H1 (cell line): ENCODE data around the gene PTPRF.

Experiments
- POLR2AphosphoS5 ChIP-seq: IDR thresholded peaks from 2 replicates; pipeline ENCODE4 v1.6.1; 2011; ENCODE audit warnings: low read depth, low read length
- RBBP5 ChIP-seq: IDR thresholded peaks from 2 replicates; pipeline ENCODE4 v1.7.1; 2012; ENCODE audit warnings: low read depth, mild to moderate bottlenecking, inconsistent platforms, low read length, moderate library complexity, borderline replicate concordance
- RNF2 ChIP-seq: fragments of 200-900, 300-1000 bp; sonication (generic); IDR thresholded peaks from 2 replicates; pipeline ENCODE4 v1.7.1; 2016; ENCODE audit warnings: borderline replicate concordance, low read depth, mild to moderate bottlenecking, antibody characterized with exemption, low read length; ENCODE audit not compliant: poor library complexity, severe bottlenecking; ENCODE audit errors: missing control alignments
- SIRT6 ChIP-seq: IDR thresholded peaks from one replicate; pipeline ENCODE4 v1.7.1; 2012; ENCODE audit warnings: low read length, inconsistent platforms
- ZNF274 ChIP-seq: IDR thresholded peaks from 2 replicates; pipeline ENCODE4 v1.7.0; 2012; ENCODE audit warnings: low read length, borderline replicate concordance; ENCODE audit errors: extremely low read depth
- TF ChIP-seq, protein P1 (sequence below), 3 experiments: IDR thresholded peaks; 1 replicate in 2 of 3; 2 replicates in 1 of 3; pipeline versions ENCODE4 v1.5.1 to v1.6.1; 2011; ENCODE audit warnings: low read length in 3 of 3, mild to moderate bottlenecking in 3 of 3, inconsistent platforms in 2 of 3, low read depth in 1 of 3, moderate library complexity in 1 of 3; ENCODE audit not compliant: insufficient read depth in 1 of 3; ENCODE audit errors: control extremely low read depth in 1 of 3

DNA sequence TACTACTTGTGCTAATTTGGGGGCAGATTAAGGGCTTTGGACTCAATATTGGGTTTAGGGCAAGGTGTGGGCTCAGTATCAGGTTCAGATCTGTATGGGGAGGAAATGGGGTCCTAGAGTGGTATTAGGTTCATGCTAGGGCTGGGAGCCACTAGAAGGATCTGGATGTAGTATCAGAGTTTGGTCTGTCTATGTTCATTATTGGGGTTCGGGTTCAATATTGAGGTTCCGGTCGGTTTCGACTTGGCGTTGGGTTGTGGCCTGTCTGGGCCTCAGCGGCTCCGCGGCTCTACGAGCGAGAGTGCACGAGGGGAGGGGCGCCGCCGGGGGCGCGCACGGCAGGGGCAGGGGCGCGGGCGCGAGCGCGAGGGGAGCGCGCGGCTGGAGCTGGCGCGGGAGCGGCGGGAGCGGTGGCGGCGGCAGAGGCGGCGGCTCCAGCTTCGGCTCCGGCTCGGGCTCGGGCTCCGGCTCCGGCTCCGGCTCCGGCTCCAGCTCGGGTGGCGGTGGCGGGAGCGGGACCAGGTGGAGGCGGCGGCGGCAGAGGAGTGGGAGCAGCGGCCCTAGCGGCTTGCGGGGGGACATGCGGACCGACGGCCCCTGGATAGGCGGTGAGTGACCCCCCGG lies at the start of gene PTPRF:
- TF ChIP-seq RNF2, result no peak
- TF ChIP-seq ZNF274, result no peak
- TF ChIP-seq POLR2AphosphoS5, result no peak
- no peak for TF ChIP-seq SIRT6
- TF ChIP-seq, protein P1, sequence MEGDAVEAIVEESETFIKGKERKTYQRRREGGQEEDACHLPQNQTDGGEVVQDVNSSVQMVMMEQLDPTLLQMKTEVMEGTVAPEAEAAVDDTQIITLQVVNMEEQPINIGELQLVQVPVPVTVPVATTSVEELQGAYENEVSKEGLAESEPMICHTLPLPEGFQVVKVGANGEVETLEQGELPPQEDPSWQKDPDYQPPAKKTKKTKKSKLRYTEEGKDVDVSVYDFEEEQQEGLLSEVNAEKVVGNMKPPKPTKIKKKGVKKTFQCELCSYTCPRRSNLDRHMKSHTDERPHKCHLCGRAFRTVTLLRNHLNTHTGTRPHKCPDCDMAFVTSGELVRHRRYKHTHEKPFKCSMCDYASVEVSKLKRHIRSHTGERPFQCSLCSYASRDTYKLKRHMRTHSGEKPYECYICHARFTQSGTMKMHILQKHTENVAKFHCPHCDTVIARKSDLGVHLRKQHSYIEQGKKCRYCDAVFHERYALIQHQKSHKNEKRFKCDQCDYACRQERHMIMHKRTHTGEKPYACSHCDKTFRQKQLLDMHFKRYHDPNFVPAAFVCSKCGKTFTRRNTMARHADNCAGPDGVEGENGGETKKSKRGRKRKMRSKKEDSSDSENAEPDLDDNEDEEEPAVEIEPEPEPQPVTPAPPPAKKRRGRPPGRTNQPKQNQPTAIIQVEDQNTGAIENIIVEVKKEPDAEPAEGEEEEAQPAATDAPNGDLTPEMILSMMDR (IDR thresholded peaks at IDR 0.05; ENCODE audit: control extremely low read depth in 1 of 3, insufficient read depth in 1 of 3, low read depth in 1 of 3, low read length in 3 of 3), result no peak
- no peak for TF ChIP-seq RBBP5
